Ammon's horn (tissue), 1 donor: ENCODE results near the gene PAX1.

ENCODE experiments used
- DNase-seq: peaks from one replicate; pipeline ENCODE4 v3.0.0-alpha.2; 2016; ENCODE audit warnings: low spot score

The PAX1 gene

GRCh38 chr20:21739682-21740081 lies 34.2 kb downstream of the PAX1 start:
- no peak for DNase-seq

DNA sequence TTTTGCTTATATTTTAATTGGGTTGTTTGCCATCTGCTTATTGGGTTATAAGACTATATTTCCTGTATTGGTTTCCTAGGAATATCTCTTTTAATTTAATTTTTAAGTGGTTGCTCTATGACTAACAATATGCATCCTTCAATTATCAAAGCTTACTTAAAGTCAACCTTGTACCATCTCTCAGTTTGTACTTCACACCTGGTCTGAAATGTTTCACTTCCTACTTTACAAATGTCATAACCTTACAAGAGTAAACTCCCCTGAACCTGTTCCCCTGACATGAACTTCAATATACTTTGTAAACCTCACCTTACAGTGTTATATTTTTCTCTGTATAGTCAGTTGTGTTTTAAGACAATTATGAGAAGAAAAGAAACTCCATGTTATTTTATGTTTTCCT lies 35.8 kb downstream of the PAX1 start:
- no peak for DNase-seq

DNA sequence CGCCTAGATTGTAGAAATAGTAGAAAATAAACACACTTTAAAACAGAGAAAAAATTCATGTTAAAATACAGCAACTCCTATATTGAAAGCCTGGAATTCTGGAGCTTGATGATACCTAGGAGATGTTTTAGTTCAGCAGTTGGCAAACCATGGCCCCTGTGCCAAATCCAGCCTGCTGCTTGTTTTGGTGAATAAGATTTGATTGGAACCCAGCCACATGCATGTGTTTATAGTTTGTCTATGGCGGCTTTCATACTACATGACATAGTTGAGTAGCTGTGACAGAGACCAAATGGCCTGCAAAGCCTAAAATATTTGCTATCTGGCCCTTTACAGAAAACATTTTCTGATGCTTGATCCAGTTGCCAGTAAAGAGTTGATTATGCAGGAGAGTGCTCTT lies 57.2 kb downstream of the PAX1 start:
- no peak for DNase-seq

- DNase-seq: no peak
Observed at GRCh38 chr20:21767200-21767738, 61.8 kb downstream of the PAX1 start.

DNA sequence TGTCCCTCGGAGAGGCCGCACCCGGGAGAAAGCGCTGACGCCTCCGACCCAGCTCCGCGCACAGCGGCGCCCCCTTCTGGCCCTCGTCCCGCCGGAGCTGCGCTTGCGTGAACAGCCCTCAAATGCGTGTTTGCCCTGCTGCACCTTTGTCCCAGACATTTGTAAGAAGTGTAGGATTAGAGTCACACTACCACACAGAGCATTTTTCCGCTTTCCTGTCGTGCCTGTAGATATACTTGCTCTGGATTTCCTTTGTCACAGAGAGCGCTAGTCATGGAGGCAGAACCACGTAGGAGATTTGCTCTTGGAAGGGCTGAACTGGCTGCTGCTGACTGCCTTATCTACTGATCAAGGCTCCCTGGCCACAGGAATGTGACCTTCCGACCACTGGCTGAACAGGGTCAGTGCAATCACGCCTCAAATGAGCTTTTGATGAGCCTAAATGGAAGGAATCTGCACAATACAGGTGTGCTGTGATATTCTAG lies 62.3 kb downstream of the PAX1 start:
- DNase-seq: no peak
